Activated T-helper 9 cell treated with anti-CD3 and anti-CD28 coated beads, Interleukin-2, amount 50 U/mL, for 16 hours (primary cell): ENCODE measurements around the gene GLYATL3.

Source experiments
- DNase-seq: peaks from one replicate; pipeline ENCODE4 v3.0.0-alpha.2; 2020; ENCODE audit warnings: low read depth

The GLYATL3 gene

GRCh38 chr6:49514571-49515484 lies 15.1 kb downstream of the GLYATL3 start:
- DNase-seq = no peak

- no peak for DNase-seq
Observed at GRCh38 chr6:49515485-49516146, 15.9 kb downstream of the GLYATL3 start.

GRCh38 chr6:49516147-49516505 lies 16.4 kb downstream of the GLYATL3 start:
- no peak for DNase-seq

- no peak for DNase-seq
Observed at GRCh38 chr6:49517919-49518318, 18.2 kb downstream of the GLYATL3 start.

GRCh38 chr6:49519660-49520059 lies 19.9 kb downstream of the GLYATL3 start:
- no peak for DNase-seq

GRCh38 chr6:49522710-49523593 lies 23.2 kb downstream of the GLYATL3 start:
- no peak for DNase-seq

- DNase-seq = no peak
Observed at GRCh38 chr6:49523901-49524300, 24.2 kb downstream of the GLYATL3 start.

GRCh38 chr6:49524541-49524940 lies 24.8 kb downstream of the GLYATL3 start:
- DNase-seq = no peak

GRCh38 chr6:49526598-49526997 lies 26.9 kb downstream of the GLYATL3 start:
- no peak for DNase-seq

- DNase-seq = no peak
Observed at GRCh38 chr6:49527320-49527719, 27.6 kb downstream of the GLYATL3 start.

- no peak for DNase-seq
Observed at GRCh38 chr6:49528571-49528970, 28.8 kb downstream of the GLYATL3 start.

GRCh38 chr6:49530141-49530776 lies 30.5 kb downstream of the GLYATL3 start:
- no peak for DNase-seq

- DNase-seq = no peak
Observed at GRCh38 chr6:49531774-49532569, 32.2 kb downstream of the GLYATL3 start.

GRCh38 chr6:49535795-49536194 lies 36.1 kb downstream of the GLYATL3 start:
- DNase-seq = no peak

- DNase-seq = no peak
Observed at GRCh38 chr6:49539102-49539501, 39.4 kb downstream of the GLYATL3 start.

GRCh38 chr6:49540614-49541013 lies 40.9 kb downstream of the GLYATL3 start:
- DNase-seq = no peak

GRCh38 chr6:49541210-49541724 lies 41.5 kb downstream of the GLYATL3 start:
- DNase-seq = no peak

GRCh38 chr6:49541936-49542335 lies 42.2 kb downstream of the GLYATL3 start:
- no peak for DNase-seq

- no peak for DNase-seq
Observed at GRCh38 chr6:49543087-49543858, 43.5 kb downstream of the GLYATL3 start.

- no peak for DNase-seq
Observed at GRCh38 chr6:49546331-49546730, 46.6 kb downstream of the GLYATL3 start.
